GDM1 (cell line): Measurements from ENCODE around the gene MFAP3L.

Experiments used
- DNase-seq: peaks from one replicate; lab custom pipeline; 2025; lab: John Stamatoyannopoulos, UW

The MFAP3L gene

DNA sequence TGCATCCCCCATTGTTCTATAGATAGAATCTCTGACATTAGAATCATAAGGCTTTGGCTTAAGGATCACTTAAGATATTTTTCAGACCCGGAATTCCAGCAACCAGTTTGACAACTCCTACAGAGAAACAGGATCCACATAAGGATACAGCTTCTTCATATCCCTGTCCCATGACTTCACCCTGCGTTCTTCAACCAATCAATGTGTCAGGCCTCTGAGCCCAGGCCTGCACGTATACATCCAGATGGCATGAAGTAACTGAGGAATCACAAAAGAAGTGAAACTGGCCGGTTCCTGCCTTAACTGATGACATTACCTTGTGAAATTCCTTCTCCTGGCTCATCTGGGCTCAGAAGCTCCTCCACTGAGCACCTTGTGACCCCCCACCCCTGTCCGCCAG lies 85.1 kb downstream of the MFAP3L start:
- no peak for DNase-seq

DNA sequence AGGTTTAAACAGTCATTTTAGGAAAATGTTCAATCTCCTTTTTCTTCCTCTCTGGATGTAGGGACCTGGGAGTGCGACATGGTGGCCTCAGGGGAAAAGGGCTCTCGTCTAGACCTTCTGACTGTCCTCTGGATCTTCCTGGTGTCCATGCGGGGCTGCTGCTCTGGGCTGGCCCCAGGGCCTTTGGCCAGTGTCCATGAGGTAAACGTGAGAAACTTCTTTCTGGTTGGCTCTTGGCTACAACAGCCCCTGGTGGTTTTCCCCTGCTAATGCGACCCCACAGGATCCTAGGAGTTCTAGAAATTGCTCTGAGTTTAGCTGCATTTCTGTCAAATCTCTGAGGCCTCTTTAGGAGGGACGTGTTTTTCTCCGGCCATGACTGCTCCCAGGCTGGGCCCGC lies 85.7 kb downstream of the MFAP3L start:
- no peak for DNase-seq
